Neural cell (in vitro differentiated cells): Measurements from ENCODE around the gene ABCC8. TPM values are rescaled to one million over a fixed set of nuclear protein-coding genes. Genes with fewer than 3 reads are reported as not detected.

Source experiments
- H2AFZ ChIP-seq: fragments of 200-600, 300-800 bp; sonication (generic), shearing (Covaris generic); 2 replicates; pipeline ENCODE4 v1.6.0; 2014; ENCODE audit warnings: low read depth, mild to moderate bottlenecking, antibody characterized with exemption, low read length, moderate library complexity
- H3F3A ChIP-seq: fragments of 200-600 bp; shearing (Covaris generic); 2 replicates; pipeline ENCODE4 v1.6.1; 2016; ENCODE audit warnings: mild to moderate bottlenecking, moderate library complexity, mixed read lengths, antibody characterized with exemption, low read length; ENCODE audit not compliant: insufficient read depth, poor library complexity, severe bottlenecking
- H3K27ac ChIP-seq: fragments of 200-600, 300-800 bp; sonication (generic), shearing (Covaris generic); 2 replicates; pipeline ENCODE4 v1.5.1; 2014; ENCODE audit warnings: mild to moderate bottlenecking, low read length, moderate library complexity
- H3K27me3 ChIP-seq: fragments of 300-800, 200-600 bp; sonication (generic), shearing (Covaris generic); 2 replicates; pipeline ENCODE4 v1.6.0; 2014; ENCODE audit warnings: mild to moderate bottlenecking, low read depth, low read length, moderate library complexity; ENCODE audit not compliant: insufficient read depth
- H3K36me3 ChIP-seq: fragments of 300-800, 200-600 bp; sonication (generic), shearing (Covaris generic); 2 replicates; pipeline ENCODE4 v1.5.1; 2014; ENCODE audit warnings: mild to moderate bottlenecking, antibody characterized with exemption, low read length, moderate library complexity; ENCODE audit not compliant: insufficient read depth
- H3K4me2 ChIP-seq: fragments of 300-800, 200-600 bp; sonication (generic), shearing (Covaris generic); 2 replicates; pipeline ENCODE4 v1.6.0; 2014; ENCODE audit warnings: mild to moderate bottlenecking, low read length
- H3K4me3 ChIP-seq: fragments of 300-800, 200-600 bp; sonication (generic), shearing (Covaris generic); 2 replicates; pipeline ENCODE4 v1.5.1; 2014; ENCODE audit warnings: mild to moderate bottlenecking, low read length, moderate library complexity
- H3K79me2 ChIP-seq: fragments of 200-600 bp; shearing (Covaris generic); replicated peaks from 2 replicates; pipeline ENCODE4 v1.6.0; 2014; ENCODE audit warnings: mild to moderate bottlenecking, low read length, moderate library complexity; ENCODE audit not compliant: insufficient read depth
- H3K9ac ChIP-seq: fragments of 300-800, 200-600 bp; sonication (generic), shearing (Covaris generic); 2 replicates; pipeline ENCODE4 v1.6.1; 2016; ENCODE audit warnings: mild to moderate bottlenecking, low read length, mixed read lengths
- H3K9me2 ChIP-seq: fragments of 200-600 bp; shearing (Covaris generic); 2 replicates; pipeline ENCODE4 v1.6.1; 2016; ENCODE audit warnings: mild to moderate bottlenecking, low read length, mixed read lengths; ENCODE audit not compliant: insufficient read depth
- H3K9me3 ChIP-seq: fragments of 200-600, 300-800 bp; sonication (generic), shearing (Covaris generic); 2 replicates; pipeline ENCODE4 v1.6.1; 2016; ENCODE audit warnings: mild to moderate bottlenecking, mixed run types, low read length, moderate library complexity, mixed read lengths
- H4K20me1 ChIP-seq: fragments of 200-600 bp; shearing (Covaris generic); 2 replicates; pipeline ENCODE4 v1.6.1; 2016; ENCODE audit warnings: mild to moderate bottlenecking, mixed run types; ENCODE audit not compliant: insufficient read depth
- CTCF ChIP-seq: fragments of 450-650 bp; IDR thresholded peaks from 2 replicates; pipeline ENCODE4 v1.5.1; 2014; ENCODE audit warnings: antibody characterized with exemption, mild to moderate bottlenecking, moderate library complexity; ENCODE audit not compliant: poor library complexity, severe bottlenecking
- EP300 ChIP-seq: fragments of 450-650 bp; conservative IDR thresholded peaks from 2 replicates; pipeline ENCODE4 v1.6.1; 2014; ENCODE audit warnings: antibody characterized with exemption, mild to moderate bottlenecking, moderate library complexity; ENCODE audit not compliant: poor library complexity, severe bottlenecking
- EZH2 ChIP-seq: fragments of 200-600, 300-800 bp; shearing (Covaris generic), sonication (generic); IDR thresholded peaks from 2 replicates; pipeline ENCODE4 v1.6.1; 2014; ENCODE audit warnings: antibody characterized with exemption, low read length, borderline replicate concordance, mild to moderate bottlenecking; ENCODE audit not compliant: insufficient read depth, poor library complexity, severe bottlenecking
- MXI1 ChIP-seq: fragments of 450-650 bp; conservative IDR thresholded peaks from 2 replicates; pipeline ENCODE4 v1.6.1; 2014; ENCODE audit warnings: antibody characterized with exemption, mild to moderate bottlenecking; ENCODE audit not compliant: poor library complexity, severe bottlenecking
- POLR2AphosphoS5 ChIP-seq: IDR thresholded peaks from 2 replicates; pipeline ENCODE4 v1.6.1; 2012
- RAD21 ChIP-seq: fragments of 450-650 bp; conservative IDR thresholded peaks from 2 replicates; pipeline ENCODE4 v1.6.1; 2014; ENCODE audit warnings: antibody characterized with exemption, mild to moderate bottlenecking, moderate library complexity
- SMC3 ChIP-seq: fragments of 450-650 bp; conservative IDR thresholded peaks from 2 replicates; pipeline ENCODE4 v1.6.1; 2014; ENCODE audit warnings: antibody characterized with exemption, mild to moderate bottlenecking, moderate library complexity; ENCODE audit not compliant: poor library complexity
- TAF1 ChIP-seq: IDR thresholded peaks from 2 replicates; pipeline ENCODE4 v1.6.1; 2012; ENCODE audit warnings: low read depth
- polyA plus RNA-seq: library from polyadenylated mRNA; depleted of rRNA; stranded (reverse); fragments of >200 nt; gene quantifications from 2 replicates; pipeline ENCODE4 v1.2.3, GENCODE V29; 2014
- TF ChIP-seq, protein P1 (sequence below): IDR thresholded peaks from 2 replicates; pipeline ENCODE4 v1.6.1; 2012; ENCODE audit warnings: borderline replicate concordance

ABCC8 gene
- polyA plus RNA-seq, 1 donor from 2014 or later, result 13.2 TPM

GRCh38 chr11:17384002-17384511 is 92.6 kb downstream of the ABCC8 start:
- no peak overlapping the region for H3K4me3 ChIP-seq
- H3K79me2 ChIP-seq, result no peaks in the 10 kb centered on the region
- no peaks in the 10 kb centered on the region for H3K9me3 ChIP-seq
- no peaks in the 10 kb centered on the region for H4K20me1 ChIP-seq
- H2AFZ ChIP-seq, result no peak overlapping the region
- TF ChIP-seq EZH2, result no peak
- TF ChIP-seq MXI1, result no peak
- TF ChIP-seq CTCF, result peak; percentile 94
- peak; percentile 91 for TF ChIP-seq RAD21
- TF ChIP-seq SMC3, result peak; percentile 92
- TF ChIP-seq EP300, result no peak
- no peaks in the 10 kb centered on the region for H3K27me3 ChIP-seq
- H3F3A ChIP-seq, result no peaks in the 10 kb centered on the region
- no peak overlapping the region for H3K9ac ChIP-seq
- no peaks in the 10 kb centered on the region for H3K36me3 ChIP-seq
- H3K27ac ChIP-seq, result no peak overlapping the region
- no peaks in the 10 kb centered on the region for H3K9me2 ChIP-seq
- no peak overlapping the region for H3K4me2 ChIP-seq

GRCh38 chr11:17383461-17383860 is 93.2 kb downstream of the ABCC8 start:
- TF ChIP-seq MXI1 (no peak), EZH2 (no peak), CTCF (no peak), POLR2AphosphoS5 (no peak), SMC3 (no peak), EP300 (no peak), RAD21 (no peak), TAF1 (no peak)
- TF ChIP-seq, protein P1, sequence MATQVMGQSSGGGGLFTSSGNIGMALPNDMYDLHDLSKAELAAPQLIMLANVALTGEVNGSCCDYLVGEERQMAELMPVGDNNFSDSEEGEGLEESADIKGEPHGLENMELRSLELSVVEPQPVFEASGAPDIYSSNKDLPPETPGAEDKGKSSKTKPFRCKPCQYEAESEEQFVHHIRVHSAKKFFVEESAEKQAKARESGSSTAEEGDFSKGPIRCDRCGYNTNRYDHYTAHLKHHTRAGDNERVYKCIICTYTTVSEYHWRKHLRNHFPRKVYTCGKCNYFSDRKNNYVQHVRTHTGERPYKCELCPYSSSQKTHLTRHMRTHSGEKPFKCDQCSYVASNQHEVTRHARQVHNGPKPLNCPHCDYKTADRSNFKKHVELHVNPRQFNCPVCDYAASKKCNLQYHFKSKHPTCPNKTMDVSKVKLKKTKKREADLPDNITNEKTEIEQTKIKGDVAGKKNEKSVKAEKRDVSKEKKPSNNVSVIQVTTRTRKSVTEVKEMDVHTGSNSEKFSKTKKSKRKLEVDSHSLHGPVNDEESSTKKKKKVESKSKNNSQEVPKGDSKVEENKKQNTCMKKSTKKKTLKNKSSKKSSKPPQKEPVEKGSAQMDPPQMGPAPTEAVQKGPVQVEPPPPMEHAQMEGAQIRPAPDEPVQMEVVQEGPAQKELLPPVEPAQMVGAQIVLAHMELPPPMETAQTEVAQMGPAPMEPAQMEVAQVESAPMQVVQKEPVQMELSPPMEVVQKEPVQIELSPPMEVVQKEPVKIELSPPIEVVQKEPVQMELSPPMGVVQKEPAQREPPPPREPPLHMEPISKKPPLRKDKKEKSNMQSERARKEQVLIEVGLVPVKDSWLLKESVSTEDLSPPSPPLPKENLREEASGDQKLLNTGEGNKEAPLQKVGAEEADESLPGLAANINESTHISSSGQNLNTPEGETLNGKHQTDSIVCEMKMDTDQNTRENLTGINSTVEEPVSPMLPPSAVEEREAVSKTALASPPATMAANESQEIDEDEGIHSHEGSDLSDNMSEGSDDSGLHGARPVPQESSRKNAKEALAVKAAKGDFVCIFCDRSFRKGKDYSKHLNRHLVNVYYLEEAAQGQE, result no peak
- Histone ChIP-seq H3K27me3 (no peaks in the 10 kb centered on the region), H4K20me1 (no peaks in the 10 kb centered on the region), H3K4me3 (no peak overlapping the region), H3K9me2 (no peaks in the 10 kb centered on the region), H3K36me3 (no peaks in the 10 kb centered on the region), H3K9ac (no peak overlapping the region), H3K9me3 (no peaks in the 10 kb centered on the region), H3K79me2 (no peaks in the 10 kb centered on the region), H3F3A (no peaks in the 10 kb centered on the region), H3K4me2 (no peak overlapping the region), H2AFZ (no peak overlapping the region), H3K27ac (no peak overlapping the region)
